CD8-positive, alpha-beta memory T cell (primary cell): ENCODE data around the gene COL4A1. TPM values are rescaled to one million over a fixed set of nuclear protein-coding genes. Genes with fewer than 3 reads are reported as not detected.

Source experiments
- CTCF ChIA-PET: fragments of 350-600 bp; sonication (Branson Sonifier 250); formaldehyde crosslinking; loops from one replicate; lab custom pipeline; 2021; ENCODE audit warnings: antibody characterized with exemption; lab: Charles Lee
- POLR2A ChIA-PET: fragments of 350-600 bp; sonication (Branson Sonifier 250); formaldehyde crosslinking; loops from one replicate; lab custom pipeline; 2021; ENCODE audit warnings: antibody characterized with exemption; lab: Charles Lee
- DNase-seq, 5 donors: peaks; one replicate each; pipeline versions ENCODE4 v3.0.0 to v3.0.0-alpha.2; 2020 to 2022; ENCODE audit warnings: mixed read lengths in 1 of 5
- H3K27ac ChIP-seq: one replicate; pipeline ENCODE4 v1.7.0; 2013; ENCODE audit warnings: low read depth, mild to moderate bottlenecking, low read length, moderate library complexity
- H3K27me3 ChIP-seq: 2 replicates; pipeline ENCODE4 v1.7.0; 2013; ENCODE audit warnings: low read length, mild to moderate bottlenecking; ENCODE audit not compliant: insufficient read depth, poor library complexity, severe bottlenecking
- H3K36me3 ChIP-seq: 2 replicates; pipeline ENCODE4 v1.7.0; 2013; ENCODE audit warnings: mild to moderate bottlenecking, low read length, moderate library complexity; ENCODE audit not compliant: insufficient read depth
- H3K4me1 ChIP-seq: 2 replicates; pipeline ENCODE4 v1.7.0; 2013; ENCODE audit warnings: mild to moderate bottlenecking, low read length, moderate library complexity; ENCODE audit not compliant: insufficient read depth
- H3K4me3 ChIP-seq: 2 replicates; pipeline ENCODE4 v1.7.0; 2013; ENCODE audit warnings: mild to moderate bottlenecking, low read length
- H3K9me3 ChIP-seq: 2 replicates; pipeline ENCODE4 v1.7.0; 2013; ENCODE audit warnings: mild to moderate bottlenecking, low read length
- H3K27ac Mint-ChIP-seq, 8 donors: one replicate each; pipeline ENCODE4 v1.8.0; 2020 to 2021; ENCODE audit warnings: mixed read lengths in 8 of 8, mild to moderate bottlenecking in 6 of 8, inconsistent platforms in 3 of 8, moderate library complexity in 3 of 8
- H3K27me3 Mint-ChIP-seq, 2 donors: one replicate each; pipeline ENCODE4 v1.8.0; 2020 to 2021; ENCODE audit warnings: mixed read lengths in 2 of 2, mild to moderate bottlenecking in 1 of 2, moderate library complexity in 1 of 2
- H3K36me3 Mint-ChIP-seq, 3 donors: one replicate each; pipeline ENCODE4 v1.8.0; 2020 to 2021; ENCODE audit warnings: mixed read lengths in 3 of 3, inconsistent platforms in 1 of 3, mild to moderate bottlenecking in 1 of 3
- H3K4me1 Mint-ChIP-seq, 3 donors: one replicate each; pipeline ENCODE4 v1.8.0; 2020 to 2021; ENCODE audit warnings: mixed read lengths in 3 of 3, inconsistent platforms in 1 of 3, mild to moderate bottlenecking in 1 of 3
- H3K4me3 Mint-ChIP-seq, 7 donors: one replicate each; pipeline ENCODE4 v1.8.0; 2020 to 2021; ENCODE audit warnings: mixed read lengths in 7 of 7, mild to moderate bottlenecking in 6 of 7, moderate library complexity in 4 of 7, inconsistent platforms in 2 of 7
- H3K9me3 Mint-ChIP-seq, 5 donors: one replicate each; pipeline ENCODE4 v1.8.0; 2020 to 2022; ENCODE audit warnings: mixed read lengths in 5 of 5, mild to moderate bottlenecking in 3 of 5, moderate library complexity in 2 of 5, inconsistent platforms in 1 of 5
- polyA plus RNA-seq: library from polyadenylated mRNA; unstranded; fragments of 300-500 nt; fragmentation: Illumina TruSeq; gene quantifications from one replicate; pipeline ENCODE4 v1.2.3, GENCODE V29; 2021
- total RNA-seq, 2 experiments: library from RNA; stranded (reverse); gene quantifications; one replicate each; pipeline ENCODE4 v1.2.3, GENCODE V29; 2021

COL4A1 gene
- total and polyA plus RNA-seq, 3 experiments from 2014 or later, result not detected

GRCh38 chr13:110195547-110196485 lies 111.1 kb downstream of the COL4A1 start:
- H3K36me3 ChIP-seq, result no peaks in the 10 kb centered on the region
- peaks cover 6 to 16% of the 10 kb centered on the region in 2 donors for H3K27me3 Mint-ChIP-seq
- CTCF ChIA-PET, result no interaction called here
- H3K4me1 ChIP-seq, result no peaks in the 10 kb centered on the region
- no peak overlapping the region for H3K4me3 ChIP-seq
- no peaks in the 10 kb centered on the region for H3K4me1 Mint-ChIP-seq
- DNase-seq, result no peak
- no peaks in the 10 kb centered on the region for H3K9me3 ChIP-seq
- POLR2A ChIA-PET, result no interaction called here
- peaks cover 0 to 1% (median 0%) of the 10 kb centered on the region in 3 donors for H3K36me3 Mint-ChIP-seq
- H3K9me3 Mint-ChIP-seq, result no peaks in the 10 kb centered on the region
- H3K4me3 Mint-ChIP-seq, result no peak overlapping the region
- H3K27me3 ChIP-seq, result no peaks in the 10 kb centered on the region
- H3K27ac Mint-ChIP-seq, result no peak overlapping the region
- no peak overlapping the region for H3K27ac ChIP-seq

DNA sequence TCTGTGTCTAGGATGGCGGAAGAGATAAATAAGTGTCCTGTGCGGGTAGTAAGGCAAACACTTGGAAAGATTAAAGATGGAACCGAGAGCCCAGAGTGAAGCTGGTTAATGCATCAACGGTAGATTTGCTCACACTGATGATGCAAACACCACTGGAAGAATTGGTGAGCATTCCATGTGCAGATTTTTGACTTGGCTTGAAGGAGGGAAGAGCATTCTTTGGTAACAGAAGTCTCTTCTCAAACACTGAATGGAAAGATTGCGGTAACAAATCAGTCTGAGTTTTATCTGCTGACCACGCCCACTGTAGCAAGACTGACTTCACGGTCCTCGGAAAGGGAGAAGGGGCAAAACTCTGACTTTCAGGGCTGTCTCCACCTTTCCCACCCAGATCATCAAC lies 112.5 kb downstream of the COL4A1 start:
- Mint-ChIP-seq H3K9me3 (no peaks in the 10 kb centered on the region), H3K4me3 (no peak overlapping the region), H3K36me3 (peaks cover 0 to 1% (median 0%) of the 10 kb centered on the region in 3 donors), H3K27me3 (peaks cover 3 to 13% of the 10 kb centered on the region in 2 donors), H3K4me1 (no peaks in the 10 kb centered on the region), H3K27ac (no peak overlapping the region)
- Histone ChIP-seq H3K9me3 (no peaks in the 10 kb centered on the region), H3K27me3 (no peaks in the 10 kb centered on the region), H3K4me3 (no peak overlapping the region), H3K36me3 (no peaks in the 10 kb centered on the region), H3K27ac (no peak overlapping the region), H3K4me1 (no peaks in the 10 kb centered on the region)
- CTCF ChIA-PET, result no interaction called here
- no peak for DNase-seq
- POLR2A ChIA-PET, result no interaction called here

DNA sequence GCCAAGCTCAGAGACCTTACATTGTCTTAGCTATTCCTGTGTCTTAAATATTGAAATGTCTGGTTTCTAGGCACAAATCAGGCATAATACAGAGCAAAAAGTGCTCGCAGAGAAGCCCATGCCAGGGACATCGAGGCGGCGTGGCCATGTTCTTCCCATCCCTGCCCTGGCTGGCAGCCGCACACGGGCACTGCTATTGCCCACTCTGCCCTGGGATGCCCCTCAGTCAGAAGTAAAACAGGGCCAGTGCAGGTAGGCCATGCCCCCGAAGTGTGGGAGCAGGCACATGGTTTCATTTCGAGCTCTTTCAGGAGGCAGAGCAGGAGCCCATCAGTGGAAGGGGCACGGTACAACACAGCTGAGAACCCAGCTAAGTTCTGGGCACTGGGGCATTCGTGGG lies 113.5 kb downstream of the COL4A1 start:
- H3K27me3 ChIP-seq, result no peaks in the 10 kb centered on the region
- H3K36me3 Mint-ChIP-seq, result no peaks in the 10 kb centered on the region
- H3K4me3 Mint-ChIP-seq, result no peak overlapping the region
- ChIA-PET POLR2A (no interaction called here), CTCF (no interaction called here)
- peaks cover 1 to 5% of the 10 kb centered on the region in 2 donors for H3K27me3 Mint-ChIP-seq
- no peak overlapping the region for H3K27ac ChIP-seq
- H3K4me3 ChIP-seq, result no peak overlapping the region
- no peak overlapping the region for H3K27ac Mint-ChIP-seq
- H3K36me3 ChIP-seq, result no peaks in the 10 kb centered on the region
- no peaks in the 10 kb centered on the region for H3K4me1 ChIP-seq
- no peaks in the 10 kb centered on the region for H3K9me3 ChIP-seq
- no peaks in the 10 kb centered on the region for H3K9me3 Mint-ChIP-seq
- H3K4me1 Mint-ChIP-seq, result no peaks in the 10 kb centered on the region
- DNase-seq, result no peak

DNA sequence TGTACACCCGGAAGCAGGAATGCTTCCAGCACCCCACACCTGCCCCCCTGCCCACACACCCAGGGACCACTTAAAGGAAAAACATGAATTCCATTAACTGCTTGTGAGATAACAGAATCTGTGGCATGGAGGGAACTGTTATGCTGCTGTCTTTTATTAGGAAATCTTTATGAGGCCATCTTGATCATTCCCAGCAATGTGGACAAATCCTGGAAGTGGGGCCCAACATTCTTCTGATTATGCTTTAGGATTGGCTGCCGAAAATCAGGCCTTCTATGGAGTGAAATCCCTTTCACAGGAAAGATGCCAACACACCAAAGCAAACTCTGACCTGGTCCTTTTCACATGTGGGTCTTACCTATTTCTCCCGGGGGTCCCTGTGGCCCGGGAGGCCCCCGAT lies 114.5 kb downstream of the COL4A1 start:
- ChIA-PET POLR2A (no interaction called here), CTCF (no interaction called here)
- peaks cover 4 to 9% of the 10 kb centered on the region in 2 donors for H3K27me3 Mint-ChIP-seq
- H3K27ac ChIP-seq, result no peak overlapping the region
- H3K9me3 Mint-ChIP-seq, result no peaks in the 10 kb centered on the region
- no peaks in the 10 kb centered on the region for H3K36me3 ChIP-seq
- H3K27ac Mint-ChIP-seq, result no peak overlapping the region
- H3K4me3 Mint-ChIP-seq, result no peak overlapping the region
- H3K4me1 Mint-ChIP-seq, result no peaks in the 10 kb centered on the region
- no peaks in the 10 kb centered on the region for H3K4me1 ChIP-seq
- no peaks in the 10 kb centered on the region for H3K36me3 Mint-ChIP-seq
- no peak overlapping the region for H3K4me3 ChIP-seq
- no peak for DNase-seq
- H3K9me3 ChIP-seq, result no peaks in the 10 kb centered on the region
- no peaks in the 10 kb centered on the region for H3K27me3 ChIP-seq

DNA sequence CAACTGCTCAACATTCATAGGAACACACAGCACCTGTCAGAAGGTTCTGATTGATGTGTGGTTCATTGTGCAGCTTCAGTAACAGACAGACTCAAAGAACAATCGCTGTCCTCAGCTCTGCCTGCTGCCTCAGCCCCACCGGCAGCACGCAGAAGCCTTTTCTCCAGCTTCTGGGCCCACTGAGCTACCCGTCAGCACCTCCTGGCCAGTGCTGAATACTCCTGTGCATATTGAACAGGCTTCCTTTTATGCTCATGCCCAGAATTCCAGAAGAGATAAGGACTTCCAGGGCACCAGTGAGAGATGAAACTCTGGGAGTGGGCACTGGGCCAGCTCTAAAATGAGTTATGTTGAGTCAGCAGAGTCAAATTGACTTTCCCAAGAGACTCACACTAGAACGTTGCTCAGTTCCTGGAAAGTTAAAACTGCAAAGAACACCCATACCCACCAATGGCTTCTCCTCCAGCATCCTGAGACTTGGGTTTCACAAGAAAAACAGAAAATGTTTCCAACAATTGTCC lies 119.3 kb downstream of the COL4A1 start:
- H3K4me1 Mint-ChIP-seq, result no peaks in the 10 kb centered on the region
- no peak overlapping the region for H3K27ac Mint-ChIP-seq
- H3K27me3 Mint-ChIP-seq, result peaks cover 4 to 9% of the 10 kb centered on the region in 2 donors
- no peaks in the 10 kb centered on the region for H3K9me3 ChIP-seq
- no peak for DNase-seq
- H3K9me3 Mint-ChIP-seq, result peaks cover 0 to 4% (median 0%) of the 10 kb centered on the region in 5 donors
- no peak overlapping the region for H3K4me3 ChIP-seq
- H3K4me3 Mint-ChIP-seq, result no peak overlapping the region
- no peaks in the 10 kb centered on the region for H3K36me3 Mint-ChIP-seq
- no peaks in the 10 kb centered on the region for H3K36me3 ChIP-seq
- POLR2A ChIA-PET, result no interaction called here
- no peaks in the 10 kb centered on the region for H3K27me3 ChIP-seq
- no peak overlapping the region for H3K27ac ChIP-seq
- CTCF ChIA-PET, result no interaction called here
- no peaks in the 10 kb centered on the region for H3K4me1 ChIP-seq

DNA sequence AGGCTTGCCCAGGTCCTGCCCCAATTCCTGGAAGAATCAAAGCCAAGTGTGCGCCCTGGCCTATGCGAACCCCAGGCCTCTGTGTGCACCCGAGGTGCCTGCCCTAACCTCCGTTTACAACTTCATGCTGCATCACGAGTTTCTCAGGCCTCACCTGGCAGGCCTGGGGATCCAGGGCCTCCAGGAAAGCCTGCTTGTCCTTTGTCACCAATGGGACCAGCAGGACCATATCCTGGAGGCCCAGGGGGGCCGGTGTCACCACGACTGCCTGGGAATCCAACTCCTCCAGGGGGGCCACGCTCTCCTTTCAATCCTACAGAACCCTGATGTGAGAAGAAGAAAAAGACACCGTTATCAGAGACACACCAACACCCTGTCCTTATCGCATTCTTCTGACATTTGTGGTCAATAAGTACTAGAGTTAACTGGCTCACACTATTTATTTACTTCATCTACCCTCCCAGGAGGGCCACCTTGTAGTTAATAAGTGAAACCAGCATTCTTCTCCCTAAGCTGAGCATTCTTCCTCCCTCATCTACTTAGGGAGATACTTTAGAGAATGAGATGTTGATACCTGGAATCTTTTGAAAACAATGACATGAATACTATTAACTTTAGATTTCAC lies 120.6 kb downstream of the COL4A1 start:
- peaks cover 4 to 9% of the 10 kb centered on the region in 2 donors for H3K27me3 Mint-ChIP-seq
- no peaks in the 10 kb centered on the region for H3K27me3 ChIP-seq
- ChIA-PET POLR2A (no interaction called here), CTCF (no interaction called here)
- DNase-seq, result no peak
- no peaks in the 10 kb centered on the region for H3K36me3 Mint-ChIP-seq
- no peak overlapping the region for H3K27ac ChIP-seq
- no peaks in the 10 kb centered on the region for H3K4me1 Mint-ChIP-seq
- H3K9me3 Mint-ChIP-seq, result peaks cover 0 to 4% (median 0%) of the 10 kb centered on the region in 5 donors
- no peaks in the 10 kb centered on the region for H3K9me3 ChIP-seq
- H3K27ac Mint-ChIP-seq, result no peak overlapping the region
- no peaks in the 10 kb centered on the region for H3K4me1 ChIP-seq
- H3K4me3 Mint-ChIP-seq, result no peak overlapping the region
- no peak overlapping the region for H3K4me3 ChIP-seq
- no peaks in the 10 kb centered on the region for H3K36me3 ChIP-seq

GRCh38 chr13:110185696-110186095 lies 121.3 kb downstream of the COL4A1 start:
- POLR2A ChIA-PET, result no interaction called here
- CTCF ChIA-PET, result no interaction called here
- H3K9me3 ChIP-seq, result no peaks in the 10 kb centered on the region

DNA sequence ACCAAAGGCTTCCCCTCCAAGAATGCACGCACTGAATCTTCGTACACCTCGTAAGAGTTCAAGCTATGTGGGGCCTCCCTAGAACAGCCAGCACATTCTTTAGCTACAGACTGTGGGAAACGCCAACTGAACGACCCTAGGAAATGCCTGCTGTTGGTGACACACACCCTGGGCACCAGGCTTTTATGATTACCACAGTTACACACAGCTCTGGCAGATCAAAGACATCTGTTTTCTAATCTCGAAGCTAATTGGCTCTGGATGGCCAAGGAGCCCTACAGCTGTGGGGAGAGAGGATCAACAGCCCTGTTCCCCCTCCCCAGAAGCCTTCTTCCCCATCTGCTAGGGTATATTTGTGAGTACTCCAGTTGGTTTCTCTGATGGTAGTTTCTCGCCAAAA lies 123.0 kb downstream of the COL4A1 start:
- no peaks in the 10 kb centered on the region for H3K4me1 ChIP-seq
- ChIA-PET POLR2A (no interaction called here), CTCF (no interaction called here)

More at GRCh38 chr13:110185696-110186095, 121.3 kb downstream of the COL4A1 start:
- Mint-ChIP-seq H3K9me3 (peaks cover 0 to 4% (median 0%) of the 10 kb centered on the region in 5 donors), H3K4me1 (no peaks in the 10 kb centered on the region), H3K36me3 (no peaks in the 10 kb centered on the region), H3K27me3 (peaks cover 4 to 9% of the 10 kb centered on the region in 2 donors), H3K4me3 (no peak overlapping the region), H3K27ac (no peak overlapping the region)
- Histone ChIP-seq H3K4me3 (no peak overlapping the region), H3K27me3 (no peaks in the 10 kb centered on the region), H3K36me3 (no peaks in the 10 kb centered on the region), H3K27ac (no peak overlapping the region), H3K4me1 (no peaks in the 10 kb centered on the region)
- no peak for DNase-seq

More for the DNA sequence above, 123.0 kb downstream of the COL4A1 start:
- Mint-ChIP-seq H3K36me3 (no peaks in the 10 kb centered on the region), H3K27me3 (peaks cover 4 to 9% of the 10 kb centered on the region in 2 donors), H3K4me3 (no peak overlapping the region), H3K9me3 (peaks cover 0 to 4% (median 0%) of the 10 kb centered on the region in 5 donors), H3K4me1 (no peaks in the 10 kb centered on the region), H3K27ac (no peak overlapping the region)
- Histone ChIP-seq H3K36me3 (no peaks in the 10 kb centered on the region), H3K27ac (no peak overlapping the region), H3K9me3 (no peaks in the 10 kb centered on the region), H3K4me3 (no peak overlapping the region), H3K27me3 (no peaks in the 10 kb centered on the region)
- no peak for DNase-seq
